Gastroesophageal sphincter (tissue), 3 donors: ENCODE results near the gene SORCS1.

ENCODE experiments used
- CTCF ChIP-seq, 4 experiments: fragments of 200-600 bp in 2 of 4; fragments of 450-650 bp in 2 of 4; sonication (generic) in 1 of 4; IDR thresholded peaks; one replicate each; pipeline ENCODE4 v1.5.1; 2017 to 2019; ENCODE audit warnings: antibody characterized with exemption in 4 of 4, mild to moderate bottlenecking in 2 of 4, moderate library complexity in 2 of 4
- EP300 ChIP-seq: sonication (generic); formaldehyde crosslinking; IDR thresholded peaks from one replicate; pipeline ENCODE4 v1.6.1; 2017; ENCODE audit warnings: antibody characterized with exemption, mild to moderate bottlenecking
- POLR2A ChIP-seq, 2 donors: fragments of 450-650 bp; IDR thresholded peaks; one replicate each; pipeline ENCODE4 v1.6.1; 2017; ENCODE audit warnings: antibody characterized with exemption in 2 of 2, mild to moderate bottlenecking in 2 of 2, moderate library complexity in 1 of 2
- POLR2AphosphoS5 ChIP-seq: sonication (generic); formaldehyde crosslinking; IDR thresholded peaks from one replicate; pipeline ENCODE4 v1.6.1; 2017; ENCODE audit warnings: antibody characterized with exemption

DNA sequence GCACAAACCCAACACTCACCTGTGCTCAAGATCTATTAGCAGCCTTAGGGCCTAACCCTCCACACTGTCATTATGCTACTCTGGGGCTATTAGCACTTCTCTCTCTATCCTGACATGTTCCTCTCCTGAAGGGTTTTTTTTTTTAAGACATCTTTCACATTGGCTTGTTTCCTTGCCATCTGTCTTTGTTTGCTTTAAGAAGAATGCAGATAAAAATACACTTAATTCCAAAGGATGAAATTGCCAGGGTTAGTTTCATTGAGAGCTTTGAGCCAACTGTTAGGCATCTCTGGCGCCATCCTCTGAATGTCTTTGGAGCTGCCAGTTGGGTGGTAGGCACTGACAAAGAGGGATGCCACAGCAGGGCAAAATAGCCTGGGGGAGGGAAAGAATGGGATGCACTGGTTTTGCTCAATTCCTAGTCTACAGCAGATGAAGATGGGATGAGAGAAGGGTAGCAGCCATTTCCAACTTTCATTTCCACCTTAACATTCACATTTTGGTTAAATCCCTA is 399.2 kb downstream of the SORCS1 start:
- TF ChIP-seq CTCF (IDR thresholded peaks at IDR 0.05) (no peak), POLR2AphosphoS5 (no peak), EP300 (no peak), POLR2A (IDR thresholded peaks at IDR 0.05) (no peak)
